SKM-1 treated with dmso at 0.1 percent for 144 hours (cell line): Measurements from ENCODE around the gene CCDC197.

ENCODE experiments used
- DNase-seq: peaks from one replicate; lab custom pipeline; 2025; ENCODE audit not compliant: unreplicated experiment; lab: John Stamatoyannopoulos, UW

CCDC197 gene

DNA sequence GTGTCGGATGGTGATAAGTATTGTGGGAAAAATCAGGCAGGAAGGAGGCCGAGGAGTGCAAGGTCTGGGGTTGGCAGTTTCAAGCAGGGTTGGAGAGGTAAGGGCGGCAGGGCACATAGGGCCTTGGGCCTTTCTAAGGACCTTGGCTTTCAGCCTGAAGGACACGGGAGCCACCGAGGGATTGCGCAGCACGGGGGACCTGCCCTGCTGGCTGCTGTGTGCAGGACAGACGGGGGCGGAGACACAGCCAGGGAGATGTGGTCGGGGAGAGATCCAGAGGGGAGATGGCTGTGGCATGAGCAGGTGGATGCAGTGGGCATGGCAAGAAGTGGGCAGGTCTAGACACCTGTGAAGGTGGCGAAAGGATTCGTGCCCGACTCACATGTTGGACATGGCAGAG, 43.7 kb downstream of the CCDC197 start:
- no peak for DNase-seq

- no peak for DNase-seq
Observed at GRCh38 chr14:94041551-94042346, 44.6 kb downstream of the CCDC197 start.

DNA sequence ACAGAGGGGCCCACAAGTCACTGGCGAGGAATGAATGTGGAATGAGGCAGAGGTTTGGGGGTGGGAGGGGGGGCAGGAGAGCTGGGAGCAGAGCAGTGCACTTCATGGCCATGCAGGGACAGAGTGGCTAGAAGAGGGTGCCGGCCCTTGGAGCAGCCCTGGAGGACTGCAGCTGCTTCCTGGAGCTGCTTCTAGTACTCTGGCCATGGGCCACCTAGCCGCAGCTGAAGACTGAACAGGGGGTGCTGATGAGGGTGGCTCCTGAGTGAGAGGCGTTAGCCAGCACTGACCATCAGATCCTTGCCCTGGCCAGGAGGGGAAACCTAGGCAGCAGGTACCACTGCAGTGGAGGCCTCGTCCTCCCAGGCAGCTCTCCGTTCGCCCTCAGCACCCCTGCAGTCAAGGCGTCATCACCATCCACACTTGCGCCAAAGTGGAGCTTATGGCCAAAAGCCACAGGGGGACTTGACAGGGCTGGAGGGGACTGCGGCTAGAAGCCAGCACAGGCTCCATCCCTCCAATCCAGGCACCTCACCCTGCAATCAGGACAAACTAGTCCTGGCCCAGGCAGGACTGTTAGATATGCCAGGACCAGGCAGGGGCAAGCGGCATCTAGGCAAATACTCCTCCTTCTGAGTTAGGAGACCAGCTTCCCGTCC, 45.5 kb downstream of the CCDC197 start:
- no peak for DNase-seq

DNA sequence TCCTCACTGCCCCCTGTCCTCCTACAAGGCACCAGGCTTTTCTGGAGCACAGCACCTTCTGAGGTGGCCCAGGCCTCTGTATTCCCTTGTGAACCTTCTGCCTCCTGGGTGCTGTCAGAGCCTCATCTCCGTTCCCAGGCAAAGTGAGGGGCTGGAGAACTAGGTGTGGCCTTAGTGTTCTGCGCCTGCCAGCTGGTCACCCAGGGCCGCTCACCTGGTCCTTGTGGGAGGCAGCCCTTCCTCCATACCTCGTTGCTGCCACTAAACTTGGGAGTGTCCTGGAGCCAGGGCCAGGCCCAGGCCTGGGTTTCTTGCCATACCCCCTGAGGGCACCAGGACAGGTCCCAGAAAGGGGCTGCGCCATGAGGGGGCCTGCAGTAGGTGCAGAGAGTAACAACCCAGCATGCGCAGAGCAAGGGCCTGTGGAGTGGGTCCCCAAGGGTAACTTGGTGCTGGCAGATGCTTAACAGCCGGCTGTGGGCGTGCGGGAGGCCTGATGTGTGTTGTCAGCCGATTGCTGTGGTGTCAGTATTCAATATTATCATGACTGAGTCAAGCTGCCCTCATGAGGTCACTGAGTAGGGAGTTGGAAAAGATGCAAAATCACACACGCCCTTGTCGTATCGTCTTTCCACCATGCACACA, 46.1 kb downstream of the CCDC197 start:
- no peak for DNase-seq

GRCh38 chr14:94043756-94044475, 46.8 kb downstream of the CCDC197 start:
- DNase-seq = no peak

GRCh38 chr14:94044476-94045091, 47.5 kb downstream of the CCDC197 start:
- DNase-seq = no peak

DNA sequence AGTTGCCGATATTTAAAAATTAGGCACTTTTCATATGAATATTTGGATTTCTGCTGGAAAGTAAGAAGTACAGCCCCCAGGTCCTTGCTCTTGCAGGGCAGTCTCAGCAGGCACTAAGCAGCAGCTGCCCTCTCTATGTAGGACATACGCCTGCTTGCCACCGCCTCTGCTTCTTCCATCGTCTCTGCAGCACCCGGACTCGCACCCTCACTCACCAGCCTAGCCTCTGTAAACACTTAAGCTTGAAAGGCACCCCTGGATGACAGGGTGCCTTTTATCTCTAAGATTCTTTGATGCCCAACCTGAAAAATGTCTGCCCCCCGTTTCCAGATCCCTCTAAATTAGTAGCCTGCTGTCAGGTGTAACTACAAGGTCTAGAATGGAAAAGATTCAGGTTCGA, 48.0 kb downstream of the CCDC197 start:
- no peak for DNase-seq

DNA sequence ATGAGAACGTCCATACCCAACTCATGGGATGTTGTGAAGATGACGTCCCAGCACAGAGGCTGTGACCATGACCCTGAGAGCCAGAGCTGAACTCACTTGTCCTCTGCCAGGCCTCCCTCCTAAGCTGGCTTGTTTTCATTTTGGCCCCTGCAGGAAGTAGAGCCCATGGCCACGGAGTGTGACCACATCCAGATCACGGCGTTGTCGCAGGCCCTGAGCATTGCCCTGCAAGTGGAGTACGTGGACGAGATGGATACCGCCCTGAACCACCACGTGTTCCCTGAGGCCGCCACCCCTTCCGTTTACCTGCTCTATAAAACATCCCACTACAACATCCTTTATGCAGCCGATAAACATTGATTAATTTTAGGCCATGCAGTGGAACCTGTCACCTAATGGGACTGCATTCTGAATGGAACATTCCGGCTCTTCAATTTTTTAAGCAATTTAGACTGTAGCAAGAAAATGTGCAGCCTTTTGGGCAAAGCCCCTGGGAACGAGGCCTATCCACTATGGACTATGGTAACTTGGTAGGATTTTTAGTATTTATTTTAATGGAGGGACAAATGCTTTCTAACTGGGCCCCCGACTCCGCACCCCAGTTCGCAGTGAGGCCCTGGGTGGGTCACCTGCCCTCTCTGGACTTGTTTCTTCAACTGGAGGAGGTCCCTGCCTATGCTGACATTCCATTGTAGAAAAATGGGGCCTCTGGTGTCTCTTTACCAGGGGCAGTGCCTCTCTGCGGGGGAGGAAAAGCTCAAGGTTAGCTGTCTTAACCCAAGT, 48.7 kb downstream of the CCDC197 start:
- DNase-seq = no peak

DNA sequence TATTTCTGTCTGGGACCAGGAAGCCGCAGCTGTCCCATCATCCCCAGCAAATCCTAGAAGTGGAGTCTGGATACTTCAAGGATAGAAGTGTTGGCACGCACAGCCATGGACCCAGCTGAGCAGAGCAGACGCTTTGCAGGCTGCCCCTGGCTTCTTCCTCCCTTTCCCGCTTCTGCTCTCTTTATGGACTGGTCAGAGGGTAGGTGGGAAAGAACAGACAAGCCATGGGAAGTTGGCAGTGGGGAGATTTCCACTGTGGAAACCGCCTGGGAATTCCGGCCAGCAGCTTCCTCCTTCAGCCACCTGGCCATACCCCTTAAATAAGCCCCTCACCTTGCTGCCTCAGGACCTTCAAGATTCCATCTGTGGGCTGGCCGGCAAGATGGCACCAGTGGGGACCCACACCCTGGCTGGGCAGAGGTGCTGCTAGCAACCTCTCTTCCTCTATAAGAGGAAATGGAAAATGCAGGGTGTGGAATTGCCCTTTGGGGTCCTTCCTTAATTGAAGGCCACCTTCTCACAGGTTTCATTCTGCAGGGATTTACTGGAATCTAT, 49.7 kb downstream of the CCDC197 start:
- no peak for DNase-seq

DNA sequence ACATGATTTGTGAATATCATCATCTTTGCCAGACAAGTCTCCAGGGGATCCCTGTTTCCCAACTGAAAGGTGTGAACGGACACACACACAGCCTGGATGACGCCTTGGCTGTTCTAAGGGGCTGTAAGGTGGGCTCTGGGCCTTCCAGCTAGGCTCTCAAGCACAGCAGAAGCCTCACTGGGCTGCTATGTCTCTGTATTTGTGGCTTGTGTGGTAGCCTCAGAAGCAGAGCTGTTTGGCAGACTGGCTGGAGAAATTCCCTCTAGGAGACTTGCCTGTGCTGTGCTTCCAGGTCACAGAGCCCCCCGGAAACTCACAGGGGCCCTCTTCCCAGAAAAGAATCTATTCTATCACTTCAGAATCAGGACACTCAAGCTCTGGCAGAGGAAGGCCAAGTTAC, 50.5 kb downstream of the CCDC197 start:
- DNase-seq = no peak

DNA sequence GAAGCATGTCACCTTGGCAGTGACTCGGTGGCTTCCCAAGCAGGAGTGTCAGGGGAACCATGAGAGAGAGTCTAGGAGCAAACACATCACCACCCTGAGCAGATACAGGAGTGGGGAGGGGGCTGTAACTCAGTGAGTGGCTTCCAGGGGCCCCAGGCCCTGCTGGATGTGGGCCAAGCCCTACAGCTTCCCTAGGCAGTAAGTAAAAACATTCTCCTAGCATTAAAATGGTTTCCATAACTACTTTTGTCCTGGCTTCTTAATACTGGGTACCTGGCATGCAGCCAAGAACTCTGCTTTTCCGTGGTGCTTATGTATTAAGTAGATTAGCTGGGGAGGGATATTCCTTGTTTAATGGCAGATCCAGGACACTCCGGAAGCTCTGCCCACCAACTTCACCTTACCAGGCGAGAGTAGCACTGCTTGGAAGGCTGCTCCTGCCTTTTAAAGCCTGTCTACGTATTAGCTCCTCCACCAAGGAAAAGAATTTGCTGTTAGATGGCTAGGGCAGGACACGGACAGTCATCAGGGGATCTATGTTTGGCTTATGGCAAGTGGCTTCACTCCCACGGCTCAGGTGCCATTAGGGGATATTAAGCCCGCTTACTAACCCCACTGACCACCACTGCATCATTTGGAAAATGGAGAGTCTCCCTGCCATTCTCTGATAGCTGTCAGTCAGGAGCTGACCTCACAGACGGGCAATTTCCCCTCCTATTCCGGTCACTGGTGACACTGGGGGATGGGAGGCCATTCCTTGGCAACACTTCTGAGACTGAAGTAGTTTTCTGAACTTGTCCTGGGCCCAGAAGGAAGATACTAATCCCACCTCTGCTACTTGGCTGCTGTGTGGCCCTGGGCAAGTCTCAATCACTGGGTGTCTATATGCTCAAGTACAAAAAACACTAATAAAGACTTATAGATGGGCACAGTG, 51.9 kb downstream of the CCDC197 start:
- no peak for DNase-seq

- DNase-seq = no peak
Observed at GRCh38 chr14:94049625-94050023, 52.5 kb downstream of the CCDC197 start.

DNA sequence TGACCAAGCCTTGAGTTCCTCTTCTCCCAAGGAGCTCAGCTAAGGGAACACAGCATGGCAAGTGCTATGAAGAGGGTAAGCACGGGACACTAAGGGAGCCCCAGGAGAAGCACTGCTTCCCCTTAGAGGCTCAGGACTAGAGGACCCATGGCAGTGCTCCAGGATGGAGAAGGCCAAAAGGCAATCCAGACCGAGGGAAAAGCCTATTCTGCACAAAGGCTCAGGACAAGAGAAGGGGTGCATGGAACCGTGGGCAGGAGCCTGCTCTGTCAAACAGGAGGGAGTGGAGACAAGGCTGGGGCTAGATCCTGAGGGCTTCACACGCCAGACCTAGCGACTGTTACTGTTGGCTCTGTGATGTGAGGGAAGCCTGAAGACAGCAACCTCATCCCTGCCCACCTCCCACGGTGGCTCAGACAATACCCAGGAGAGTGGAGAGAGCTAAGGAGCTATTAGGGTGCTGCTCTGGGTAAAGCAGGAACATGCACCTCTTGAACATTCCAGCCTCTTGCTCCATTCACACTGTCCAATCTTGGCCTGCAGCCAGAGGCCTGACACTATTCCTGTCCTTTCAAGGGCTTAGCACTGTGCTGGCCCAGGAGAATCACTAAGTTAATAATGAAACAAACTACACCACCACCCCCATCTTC, 53.3 kb downstream of the CCDC197 start:
- no peak for DNase-seq

GRCh38 chr14:94051115-94051514, 54.0 kb downstream of the CCDC197 start:
- no peak for DNase-seq

GRCh38 chr14:94051779-94052178, 54.7 kb downstream of the CCDC197 start:
- DNase-seq = no peak

DNA sequence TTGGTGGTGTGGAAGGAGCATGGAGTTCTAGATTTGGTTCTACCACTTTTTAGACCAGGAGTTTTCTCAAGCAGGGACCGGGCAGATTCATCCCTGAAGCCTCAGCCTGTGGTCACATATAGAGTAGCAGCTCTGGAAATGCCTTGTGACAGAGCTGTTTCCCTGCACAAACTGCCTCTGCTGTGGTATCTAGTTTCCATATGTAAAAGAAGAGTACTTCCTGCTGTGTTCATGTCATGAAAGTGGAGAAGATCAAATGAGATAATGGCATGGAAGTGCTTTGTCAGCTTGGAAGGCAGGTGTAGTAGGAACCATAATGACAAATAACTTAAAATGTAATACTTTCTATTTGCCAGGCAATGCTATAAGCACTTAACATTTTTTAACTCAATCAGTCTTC, 55.1 kb downstream of the CCDC197 start:
- no peak for DNase-seq

GRCh38 chr14:94052662-94053061, 55.6 kb downstream of the CCDC197 start:
- DNase-seq = no peak

- DNase-seq = no peak
Observed at GRCh38 chr14:94054401-94054800, 57.3 kb downstream of the CCDC197 start.
